Spleen (tissue), 7 donors: ENCODE results near the gene STAT5A.

Source experiments
- POLR2AphosphoS5 ChIP-seq, 3 donors: sonication (generic); formaldehyde crosslinking; IDR thresholded peaks; one replicate each; pipeline ENCODE4 v1.5.1; 2017; ENCODE audit warnings: antibody characterized with exemption in 3 of 3
- TF ChIP-seq, protein P1 (sequence below), 11 experiments: fragments of 200-600 bp in 7 of 11; fragments of 450-650 bp in 4 of 11; sonication (generic) in 4 of 11; IDR thresholded peaks in 8 of 11; conservative IDR thresholded peaks in 3 of 11; 1 replicate in 7 of 11; 2 replicates in 4 of 11; pipeline versions ENCODE4 v1.4.0 to v1.8.0; 2016 to 2021; ENCODE audit warnings: antibody characterized with exemption in 11 of 11, inconsistent platforms in 4 of 11, mild to moderate bottlenecking in 1 of 11
- donor health status: DM: no; HTN: no; CAD: no; lungs with moderate emphysema.
- donor health status: DM: no; HTN: no; CAD: no.
- donor health status: DM: no; HTN: no; CAD: no.

DNA sequence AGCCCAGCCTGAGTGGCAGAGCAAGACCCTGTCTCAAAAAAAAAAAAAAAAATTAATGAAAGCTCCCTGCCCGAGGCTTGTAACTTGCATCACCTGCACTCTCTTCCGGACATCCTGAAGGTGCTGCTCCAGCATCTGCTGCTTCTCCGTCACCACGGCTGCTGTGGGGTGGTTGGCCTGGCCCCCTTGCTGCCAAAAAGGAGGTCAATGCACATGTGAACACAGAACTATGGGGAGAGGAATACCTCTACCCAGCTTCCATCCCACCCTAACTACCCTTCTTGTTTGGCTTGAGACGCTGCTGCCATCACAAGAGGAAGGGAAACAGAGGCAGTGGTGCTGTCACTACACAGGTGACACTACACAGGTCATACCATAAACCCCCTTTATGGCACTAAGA lies 50.9 kb downstream of the STAT5A start:
- TF ChIP-seq, protein P1, sequence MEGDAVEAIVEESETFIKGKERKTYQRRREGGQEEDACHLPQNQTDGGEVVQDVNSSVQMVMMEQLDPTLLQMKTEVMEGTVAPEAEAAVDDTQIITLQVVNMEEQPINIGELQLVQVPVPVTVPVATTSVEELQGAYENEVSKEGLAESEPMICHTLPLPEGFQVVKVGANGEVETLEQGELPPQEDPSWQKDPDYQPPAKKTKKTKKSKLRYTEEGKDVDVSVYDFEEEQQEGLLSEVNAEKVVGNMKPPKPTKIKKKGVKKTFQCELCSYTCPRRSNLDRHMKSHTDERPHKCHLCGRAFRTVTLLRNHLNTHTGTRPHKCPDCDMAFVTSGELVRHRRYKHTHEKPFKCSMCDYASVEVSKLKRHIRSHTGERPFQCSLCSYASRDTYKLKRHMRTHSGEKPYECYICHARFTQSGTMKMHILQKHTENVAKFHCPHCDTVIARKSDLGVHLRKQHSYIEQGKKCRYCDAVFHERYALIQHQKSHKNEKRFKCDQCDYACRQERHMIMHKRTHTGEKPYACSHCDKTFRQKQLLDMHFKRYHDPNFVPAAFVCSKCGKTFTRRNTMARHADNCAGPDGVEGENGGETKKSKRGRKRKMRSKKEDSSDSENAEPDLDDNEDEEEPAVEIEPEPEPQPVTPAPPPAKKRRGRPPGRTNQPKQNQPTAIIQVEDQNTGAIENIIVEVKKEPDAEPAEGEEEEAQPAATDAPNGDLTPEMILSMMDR (IDR thresholded peaks at IDR 0.05 in 8 of 11, conservative IDR thresholded peaks at IDR 0.05 in 3 of 11) = no peak
- peak in 1 of 3 donors; percentile 19 for TF ChIP-seq POLR2AphosphoS5 (IDR thresholded peaks at IDR 0.05)
